SK-N-SH (cell line): ENCODE data around the gene ENTPD1.

Experiments
- ELF1 ChIP-seq: IDR thresholded peaks from 2 replicates; pipeline ENCODE4 v1.4.0; 2012
- EZH2phosphoT487 ChIP-seq: fragments of 200-600 bp; sonication (generic); IDR thresholded peaks from 2 replicates; pipeline ENCODE4 v1.6.1; 2017; ENCODE audit warnings: low read depth, mixed run types, mild to moderate bottlenecking, antibody characterized with exemption, moderate library complexity, borderline replicate concordance
- GABPA ChIP-seq: IDR thresholded peaks from 2 replicates; pipeline ENCODE4 v1.4.0; 2012; ENCODE audit warnings: low read depth, mild to moderate bottlenecking
- GATA2 ChIP-seq: sonication (generic); formaldehyde crosslinking; IDR thresholded peaks from 2 replicates; pipeline ENCODE4 v1.5.0; 2020; ENCODE audit warnings: mild to moderate bottlenecking, missing genetic modification reagents
- NRF1 ChIP-seq: IDR thresholded peaks from 2 replicates; pipeline ENCODE4 v1.6.1; 2012; ENCODE audit warnings: low read depth, mild to moderate bottlenecking, low read length
- POLR2AphosphoS5 ChIP-seq: IDR thresholded peaks from 2 replicates; pipeline ENCODE4 v1.6.1; 2012; ENCODE audit warnings: low read depth, low read length
- TAF1 ChIP-seq: IDR thresholded peaks from 2 replicates; pipeline ENCODE4 v1.6.1; 2012; ENCODE audit warnings: low read depth, mild to moderate bottlenecking, low read length, moderate library complexity, borderline replicate concordance
- TF ChIP-seq, protein P1 (sequence below): fragments of 200-600 bp; sonication (generic); IDR thresholded peaks from 2 replicates; pipeline ENCODE4 v1.6.1; 2017; ENCODE audit warnings: antibody characterized with exemption, mild to moderate bottlenecking, moderate library complexity
- TF ChIP-seq, protein P2 (sequence below): IDR thresholded peaks from 2 replicates; pipeline ENCODE4 v1.4.0; 2012; ENCODE audit warnings: low read depth, borderline replicate concordance
- TF ChIP-seq, protein P3 (sequence below): IDR thresholded peaks from 2 replicates; pipeline ENCODE4 v1.4.0; 2012; ENCODE audit warnings: low read depth

DNA sequence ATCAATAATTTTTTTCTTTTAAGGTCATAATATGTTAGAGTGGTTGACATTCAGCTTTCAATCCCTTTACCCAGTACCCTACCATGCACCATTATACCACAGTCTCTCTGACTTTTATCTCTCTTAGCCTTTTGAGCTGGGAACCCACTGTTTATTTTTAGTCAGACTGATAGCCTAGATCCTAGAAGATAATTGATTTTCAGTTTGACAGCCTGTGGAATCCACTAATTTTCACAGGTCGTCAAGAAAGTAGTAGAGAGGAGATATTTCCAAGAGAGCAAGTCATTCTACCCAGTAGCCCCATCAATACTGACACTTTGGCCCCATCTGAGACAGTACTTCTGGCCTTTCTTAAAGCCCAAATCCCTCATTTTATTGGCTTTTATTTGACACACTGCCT is 84.7 kb downstream of the ENTPD1 start:
- no peak for TF ChIP-seq ELF1
- TF ChIP-seq, protein P1, sequence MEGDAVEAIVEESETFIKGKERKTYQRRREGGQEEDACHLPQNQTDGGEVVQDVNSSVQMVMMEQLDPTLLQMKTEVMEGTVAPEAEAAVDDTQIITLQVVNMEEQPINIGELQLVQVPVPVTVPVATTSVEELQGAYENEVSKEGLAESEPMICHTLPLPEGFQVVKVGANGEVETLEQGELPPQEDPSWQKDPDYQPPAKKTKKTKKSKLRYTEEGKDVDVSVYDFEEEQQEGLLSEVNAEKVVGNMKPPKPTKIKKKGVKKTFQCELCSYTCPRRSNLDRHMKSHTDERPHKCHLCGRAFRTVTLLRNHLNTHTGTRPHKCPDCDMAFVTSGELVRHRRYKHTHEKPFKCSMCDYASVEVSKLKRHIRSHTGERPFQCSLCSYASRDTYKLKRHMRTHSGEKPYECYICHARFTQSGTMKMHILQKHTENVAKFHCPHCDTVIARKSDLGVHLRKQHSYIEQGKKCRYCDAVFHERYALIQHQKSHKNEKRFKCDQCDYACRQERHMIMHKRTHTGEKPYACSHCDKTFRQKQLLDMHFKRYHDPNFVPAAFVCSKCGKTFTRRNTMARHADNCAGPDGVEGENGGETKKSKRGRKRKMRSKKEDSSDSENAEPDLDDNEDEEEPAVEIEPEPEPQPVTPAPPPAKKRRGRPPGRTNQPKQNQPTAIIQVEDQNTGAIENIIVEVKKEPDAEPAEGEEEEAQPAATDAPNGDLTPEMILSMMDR, result no peak
- no peak for TF ChIP-seq GATA2 (CRISPR knock-in tag)
- TF ChIP-seq GABPA, result no peak
- TF ChIP-seq EZH2phosphoT487, result no peak
- TF ChIP-seq TAF1, result no peak
- TF ChIP-seq, protein P2, sequence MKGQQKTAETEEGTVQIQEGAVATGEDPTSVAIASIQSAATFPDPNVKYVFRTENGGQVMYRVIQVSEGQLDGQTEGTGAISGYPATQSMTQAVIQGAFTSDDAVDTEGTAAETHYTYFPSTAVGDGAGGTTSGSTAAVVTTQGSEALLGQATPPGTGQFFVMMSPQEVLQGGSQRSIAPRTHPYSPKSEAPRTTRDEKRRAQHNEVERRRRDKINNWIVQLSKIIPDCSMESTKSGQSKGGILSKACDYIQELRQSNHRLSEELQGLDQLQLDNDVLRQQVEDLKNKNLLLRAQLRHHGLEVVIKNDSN, result no peak
- no peak for TF ChIP-seq NRF1
- TF ChIP-seq, protein P3, sequence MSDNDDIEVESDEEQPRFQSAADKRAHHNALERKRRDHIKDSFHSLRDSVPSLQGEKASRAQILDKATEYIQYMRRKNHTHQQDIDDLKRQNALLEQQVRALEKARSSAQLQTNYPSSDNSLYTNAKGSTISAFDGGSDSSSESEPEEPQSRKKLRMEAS, result no peak
- no peak for TF ChIP-seq POLR2AphosphoS5
